ENCODE results near the gene ADAMTS3.
A peak's percentile ranks its signal among the peaks of the same experiment; 100 is the strongest.

ADAMTS3 gene

DNA sequence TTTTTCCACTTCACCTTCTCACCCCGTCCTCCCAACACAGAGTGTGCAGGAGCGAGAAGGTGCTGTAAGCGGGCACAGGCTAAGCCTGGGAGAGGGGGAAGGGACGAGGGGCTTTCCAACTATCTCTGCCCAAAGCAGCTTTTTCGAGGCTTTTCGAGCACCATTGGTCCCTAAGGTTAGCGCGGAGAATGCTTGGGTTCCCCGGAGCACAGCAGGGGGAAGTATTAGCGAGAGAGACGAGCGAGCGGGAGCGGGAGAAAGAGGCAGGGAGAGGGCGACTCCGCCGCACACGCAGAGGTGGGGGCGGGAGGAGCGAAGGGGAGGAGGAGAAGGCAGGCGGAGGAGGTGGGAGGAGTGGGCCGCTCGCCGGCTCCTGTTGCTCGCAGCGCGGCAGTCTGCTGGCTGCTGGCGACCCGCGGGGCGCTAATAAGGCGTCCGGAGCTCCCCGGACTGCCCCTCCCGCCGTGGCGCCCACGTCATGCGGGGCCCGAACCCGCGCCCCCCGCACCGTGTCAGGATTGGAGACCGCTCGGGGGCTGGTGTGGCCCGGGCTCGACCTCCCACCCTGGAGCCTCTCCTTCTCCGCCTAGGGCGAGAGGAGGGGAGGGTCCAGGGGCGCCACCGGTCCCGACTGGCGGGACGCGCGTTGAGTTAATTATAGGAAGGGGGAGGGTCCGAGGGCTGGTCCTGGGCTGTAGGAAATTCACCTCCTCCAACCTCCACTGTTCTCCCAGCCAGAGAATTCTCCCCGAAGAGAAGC is at the start of gene ADAMTS3:
Gene ADAMTS3, minus strand, starts transcription at position 263 of the 760 bp plus-strand sequence. CDS start 459 bp downstream, outside the sequence.
- DNase-seq = no peak

DNA sequence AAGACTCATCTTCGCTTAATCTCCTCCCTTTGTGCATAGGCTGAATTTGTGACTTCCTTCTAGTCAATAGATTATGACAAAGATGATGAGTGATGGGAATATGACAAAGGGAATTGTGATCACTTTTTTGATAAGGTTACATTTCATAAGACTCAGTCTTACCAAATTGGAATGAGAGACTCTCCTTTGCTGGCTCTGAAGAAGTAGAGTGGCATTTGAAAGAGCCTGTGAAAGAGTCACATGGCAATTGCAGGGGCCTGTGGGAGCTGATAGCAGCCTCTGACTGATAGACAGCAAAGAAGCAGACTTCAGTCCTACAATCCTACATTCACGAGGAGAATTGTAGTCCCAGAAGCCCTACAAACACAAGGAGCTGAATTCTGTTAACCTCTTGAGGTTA is 44.9 kb upstream of the ADAMTS3 start:
- DNase-seq = no peak

DNA sequence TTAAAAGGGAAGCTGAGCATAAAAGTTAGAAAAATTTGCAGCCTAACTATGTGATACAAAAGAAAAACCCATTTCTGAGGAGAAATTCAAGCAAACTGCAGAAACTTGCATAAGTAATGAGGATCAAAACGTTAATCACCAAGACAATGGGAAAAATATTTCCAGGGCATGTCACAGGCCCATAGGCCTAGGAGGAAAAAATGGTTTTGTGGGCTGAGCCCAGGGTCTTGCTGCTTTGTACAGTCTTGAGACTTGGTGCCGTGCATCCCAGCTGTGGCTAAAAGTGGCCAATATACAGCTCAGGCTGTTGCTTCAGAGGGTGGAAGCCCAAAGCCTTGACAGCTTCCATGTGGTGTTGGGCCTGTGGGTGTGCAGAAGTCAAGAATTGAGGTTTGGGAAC is 37.7 kb upstream of the ADAMTS3 start:
- no peak for DNase-seq

GRCh38 chr4:72604324-72604723 is 35.3 kb upstream of the ADAMTS3 start:
- peak in 1 of 2 experiments; percentile 10 for DNase-seq

- DNase-seq = no peak
Measured at GRCh38 chr4:72602396-72603376, 33.7 kb upstream of the ADAMTS3 start.

- no peak for DNase-seq
Measured at GRCh38 chr4:72591547-72592454, 22.8 kb upstream of the ADAMTS3 start.

DNA sequence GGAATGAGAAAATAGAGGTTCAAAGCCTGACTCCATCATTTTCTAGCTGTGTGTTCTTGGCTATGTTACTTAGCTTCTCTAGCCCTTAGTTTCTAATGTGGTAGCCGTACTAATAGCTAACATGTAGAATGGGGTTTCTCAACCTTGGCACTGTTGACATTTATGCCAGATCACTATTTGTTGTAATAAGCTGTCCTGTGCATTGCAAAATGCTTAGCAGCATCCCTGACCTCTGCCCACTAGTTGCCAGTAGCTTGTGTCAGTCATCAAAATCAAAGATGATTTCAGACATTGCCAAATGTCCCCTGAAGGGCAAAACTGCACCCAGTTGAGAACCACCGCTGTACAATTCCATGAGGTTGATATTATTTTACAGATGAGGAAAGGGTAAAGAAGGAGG is 18.3 kb upstream of the ADAMTS3 start:
- no peak for DNase-seq

- DNase-seq = no peak
Measured at GRCh38 chr4:72582853-72583252, 13.8 kb upstream of the ADAMTS3 start.

DNA sequence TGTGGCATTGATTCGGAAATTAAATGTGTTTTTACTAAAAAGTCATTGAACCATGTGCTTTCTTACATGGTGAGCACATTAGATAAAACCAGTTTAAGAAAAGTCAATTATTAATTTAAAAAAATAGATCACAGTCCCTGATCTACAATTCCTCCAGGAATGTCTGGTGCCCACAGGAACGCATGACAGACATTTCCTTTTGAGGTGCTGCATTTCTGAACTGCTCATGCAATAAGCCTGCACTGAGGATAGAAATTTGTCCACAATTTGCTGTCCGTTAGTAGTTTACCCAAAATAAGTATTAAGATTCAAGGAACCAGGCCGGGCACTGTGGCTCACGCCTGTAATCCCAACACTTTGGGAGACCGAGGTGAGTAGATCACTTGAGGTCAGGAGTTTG is 8.2 kb upstream of the ADAMTS3 start:
- no peak for DNase-seq

DNA sequence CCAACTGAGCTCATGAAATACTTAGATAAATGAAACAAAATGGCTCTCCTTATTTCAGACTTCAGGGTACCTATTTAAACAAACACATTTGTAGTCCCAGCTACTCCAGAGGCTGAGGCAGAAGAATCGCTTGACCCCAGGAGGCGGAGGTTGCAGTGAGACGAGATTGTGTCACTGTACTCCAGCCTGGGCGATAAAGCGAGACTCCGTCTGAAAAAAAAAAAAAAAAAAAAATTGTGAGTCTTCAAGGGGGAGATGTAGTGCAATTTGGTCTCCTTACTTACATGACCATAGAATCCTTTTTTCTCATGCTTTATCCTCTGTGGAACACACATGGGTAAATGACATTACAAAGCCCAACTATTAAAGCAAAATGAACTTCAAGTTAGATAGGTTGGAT is 2.3 kb upstream of the ADAMTS3 start:
- no peak for DNase-seq

GRCh38 chr4:72569719-72570235 is 756 bp upstream of the ADAMTS3 start:
- no peak for DNase-seq

DNA sequence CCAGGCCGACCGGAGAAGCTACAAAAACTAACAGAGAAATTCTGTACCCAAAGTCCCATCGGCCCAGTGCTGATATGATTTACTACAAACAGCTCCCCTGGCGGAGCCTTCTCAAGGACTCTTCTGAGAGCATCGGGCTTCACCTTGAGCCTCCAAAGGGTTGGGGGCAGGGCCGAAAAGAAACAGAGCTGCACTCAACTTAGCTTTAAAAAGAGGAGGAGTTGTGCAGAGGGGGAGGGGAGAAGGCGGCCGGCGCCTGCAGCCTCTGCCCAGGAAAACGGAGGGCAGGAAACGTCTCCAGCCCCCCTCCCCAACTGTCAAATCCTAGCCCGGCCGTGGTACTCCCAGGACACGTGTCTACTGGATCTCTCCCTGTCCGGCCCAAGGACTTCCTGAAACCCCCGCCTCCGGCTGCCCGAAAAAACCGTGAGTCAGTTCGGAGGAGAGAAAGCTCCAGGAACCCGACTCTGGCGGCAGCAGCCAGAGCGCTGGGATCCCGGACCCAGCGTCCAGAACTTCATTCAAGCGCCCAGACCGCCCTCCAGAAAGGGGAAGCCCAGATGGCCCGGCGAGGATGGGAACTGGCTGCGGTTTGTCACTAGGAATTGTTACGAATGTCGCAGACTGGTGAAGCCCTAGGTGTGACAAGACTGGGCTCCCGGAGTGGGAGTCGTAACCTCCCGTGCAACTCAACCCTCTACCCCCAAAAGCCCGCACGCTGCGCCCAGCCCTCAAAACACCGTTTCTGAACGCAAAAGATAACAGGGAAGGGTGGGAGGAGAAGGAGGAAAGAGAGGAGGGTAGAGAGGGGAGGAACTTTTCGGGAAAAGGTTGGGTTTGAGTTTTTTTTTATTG is 973 bp downstream of the ADAMTS3 start:
- no peak for DNase-seq

GRCh38 chr4:72567036-72567435 is 2.0 kb downstream of the ADAMTS3 start:
- no peak for DNase-seq

- no peak for DNase-seq
Measured at GRCh38 chr4:72566464-72566972, 2.5 kb downstream of the ADAMTS3 start.

- DNase-seq = no peak
Measured at GRCh38 chr4:72564789-72565188, 4.2 kb downstream of the ADAMTS3 start.

DNA sequence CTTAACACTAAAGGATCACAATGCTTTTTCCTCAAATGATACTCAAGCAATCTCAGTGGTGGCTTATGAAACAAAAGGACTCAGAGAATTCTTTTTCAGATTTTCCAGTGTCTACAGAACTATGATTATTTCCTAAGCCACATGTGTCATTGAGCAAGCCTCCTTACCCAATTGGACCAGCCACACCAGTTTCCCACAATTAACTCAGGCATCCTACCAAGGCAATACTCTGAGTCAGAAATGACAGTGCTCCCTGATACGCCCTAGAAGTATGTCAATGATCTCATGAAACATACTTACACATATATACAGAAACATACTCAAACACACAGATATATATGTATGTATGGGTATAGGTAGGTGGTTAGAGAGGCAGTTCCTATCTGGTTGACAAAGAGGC is 4.8 kb downstream of the ADAMTS3 start:
- DNase-seq = no peak

- no peak for DNase-seq
Measured at GRCh38 chr4:72558655-72559054, 10.4 kb downstream of the ADAMTS3 start.

- DNase-seq = no peak
Measured at GRCh38 chr4:72557021-72557420, 12.0 kb downstream of the ADAMTS3 start.

- DNase-seq = no peak
Measured at GRCh38 chr4:72555377-72555831, 13.6 kb downstream of the ADAMTS3 start.

- DNase-seq = no peak
Measured at GRCh38 chr4:72553540-72554337, 15.3 kb downstream of the ADAMTS3 start.
